ENCODE measurements around the gene PIP5K1B. TPM values are rescaled to one million over a fixed set of nuclear protein-coding genes. Genes with fewer than 3 reads are reported as not detected.

PIP5K1B gene
- total and polyA plus RNA-seq, 12 donors: 2.1 to 24.0 (median 9.7) TPM

- Histone ChIP-seq H3K27me3 (no peaks in the 10 kb centered on the region), H3K4me1 (replicated peaks in 1 of 2) (no peaks in the 10 kb centered on the region), H3K4me3 (no peak overlapping the region), H3K36me3 (replicated peaks in 1 of 2) (no peaks in the 10 kb centered on the region), H3K27ac (no peak overlapping the region), H3K9me3 (replicated peaks in 1 of 3) (no peaks in the 10 kb centered on the region)
- intact Hi-C loops (cut with DNase I): no loop called here
- no peak for TF ChIP-seq CTCF (IDR thresholded peaks at IDR 0.05)
- TF ChIP-seq POLR2A (IDR thresholded peaks at IDR 0.05): no peak
- no peak for DNase-seq
- WGBS, 4 donors: 53 to 61% (median 58%) methylated on average over 5 of the region's 5 CpGs
Measured at GRCh38 chr9:69016191-69017096, 311.4 kb downstream of the PIP5K1B start.

- no peak for DNase-seq
- H3K9me3 ChIP-seq (replicated peaks in 1 of 3): no peaks in the 10 kb centered on the region
- 71 to 76% (median 75%) methylated on average over 5 of the region's 5 CpGs for WGBS, 4 donors
- H3K27me3 ChIP-seq: no peaks in the 10 kb centered on the region
- no peak for TF ChIP-seq POLR2A (IDR thresholded peaks at IDR 0.05)
- TF ChIP-seq CTCF (IDR thresholded peaks at IDR 0.05): no peak
- no peaks in the 10 kb centered on the region for H3K4me1 ChIP-seq (replicated peaks in 1 of 2)
- H3K4me3 ChIP-seq: no peak overlapping the region
- H3K27ac ChIP-seq: no peak overlapping the region
- H3K36me3 ChIP-seq (replicated peaks in 1 of 2): no peaks in the 10 kb centered on the region
- intact Hi-C loops (cut with DNase I): no loop called here
Measured at GRCh38 chr9:69018737-69019136, 313.7 kb downstream of the PIP5K1B start.

GRCh38 chr9:69019808-69020207 is 314.8 kb downstream of the PIP5K1B start:
- no peak for DNase-seq
- intact Hi-C loops (cut with DNase I): loop anchor here in 1 of 2 donors (10.0 kb wide), 1 partner anchor 435 kb away; no protein-coding TSS in a partner anchor
- no peaks in the 10 kb centered on the region for H3K4me1 ChIP-seq (replicated peaks in 1 of 2)
- H3K36me3 ChIP-seq (replicated peaks in 1 of 2): no peaks in the 10 kb centered on the region
- H3K4me3 ChIP-seq: no peak overlapping the region
- H3K27ac ChIP-seq: no peak overlapping the region
- TF ChIP-seq POLR2A (IDR thresholded peaks at IDR 0.05) (no peak), CTCF (IDR thresholded peaks at IDR 0.05) (no peak)
- H3K27me3 ChIP-seq: no peaks in the 10 kb centered on the region
- H3K9me3 ChIP-seq (replicated peaks in 1 of 3): no peaks in the 10 kb centered on the region
- 45 to 53% (median 50%) methylated on average over 3 of the region's 3 CpGs for WGBS, 4 donors

GRCh38 chr9:69020301-69021145 is 315.5 kb downstream of the PIP5K1B start:
- H3K4me3 ChIP-seq: no peak overlapping the region
- WGBS, 4 donors: 90 to 95% (median 91%) methylated on average over 8 of the region's 8 CpGs
- no peaks in the 10 kb centered on the region for H3K4me1 ChIP-seq (replicated peaks in 1 of 2)
- no peak overlapping the region for H3K27ac ChIP-seq
- H3K36me3 ChIP-seq (replicated peaks in 1 of 2): no peaks in the 10 kb centered on the region
- no peaks in the 10 kb centered on the region for H3K27me3 ChIP-seq
- H3K9me3 ChIP-seq (replicated peaks in 1 of 3): no peaks in the 10 kb centered on the region
- TF ChIP-seq CTCF (IDR thresholded peaks at IDR 0.05) (no peak), POLR2A (IDR thresholded peaks at IDR 0.05) (no peak)
- intact Hi-C loops (cut with DNase I): loop anchor here in 1 of 2 donors (10.0 kb wide), 1 partner anchor 436 kb away; no protein-coding TSS in a partner anchor
- DNase-seq: no peak
